Bronchial epithelial cell (primary cell): ENCODE data around the gene CTSE. TPM values are rescaled to one million over a fixed set of nuclear protein-coding genes. Genes with fewer than 3 reads are reported as not detected.

Experiments
- DNase-seq: peaks from one replicate; pipeline ENCODE4 v3.0.0-alpha.2; 2010; ENCODE audit warnings: low read depth
- FAIRE-seq: peaks from 2 replicates; lab custom pipeline; 2011; peaks lifted over from hg19 to GRCh38; lab: Jason Lieb, UNC
- H3K27me3 ChIP-seq: 2 replicates; pipeline ENCODE4 v1.5.1; 2011; ENCODE audit warnings: low read length; ENCODE audit not compliant: control insufficient read depth, insufficient read depth
- H3K36me3 ChIP-seq: 2 replicates; pipeline ENCODE4 v1.5.1; 2011; ENCODE audit warnings: low read length; ENCODE audit not compliant: control insufficient read depth, insufficient read depth
- H3K4me3 ChIP-seq: 2 replicates; pipeline ENCODE4 v1.5.1; 2011; ENCODE audit warnings: mild to moderate bottlenecking, low read depth, low read length, control low read depth
- CTCF ChIP-seq: IDR thresholded peaks from 2 replicates; pipeline ENCODE4 v1.5.1; 2011; ENCODE audit warnings: mild to moderate bottlenecking, moderate library complexity, low read length, control low read depth, inconsistent platforms; ENCODE audit not compliant: insufficient read depth, severe bottlenecking
- total RNA-seq: library from RNA; depleted of rRNA; stranded (reverse); fragments of >200 nt; gene quantifications from 2 replicates; pipeline ENCODE4 v1.2.1, GENCODE V29; 2014

Gene CTSE
- total RNA-seq, 1 donor from 2014 or later, result not detected

GRCh38 chr1:205978676-205979075 is 45.0 kb downstream of the CTSE start:
- no peak for TF ChIP-seq CTCF
- Histone ChIP-seq H3K36me3 (peaks cover 10% of the 10 kb centered on the region), H3K4me3 (no peak overlapping the region), H3K27me3 (no peaks in the 10 kb centered on the region)
- no peak for DNase-seq
- FAIRE-seq, result no peak

- FAIRE-seq (no peak), DNase-seq (peak; percentile 68)
Observed at GRCh38 chr1:205977402-205978014, 46.2 kb downstream of the CTSE start.

GRCh38 chr1:205976708-205977401 is 46.8 kb downstream of the CTSE start:
- Histone ChIP-seq H3K4me3 (no peak overlapping the region), H3K36me3 (peaks cover 2% of the 10 kb centered on the region), H3K27me3 (no peaks in the 10 kb centered on the region)
- DNase-seq, result peak; percentile 67
- FAIRE-seq, result no peak
- no peak for TF ChIP-seq CTCF

More at GRCh38 chr1:205977402-205978014, 46.2 kb downstream of the CTSE start:
- TF ChIP-seq CTCF, result peak; percentile 97
- H3K27me3 ChIP-seq, result no peaks in the 10 kb centered on the region
- peaks cover 6% of the 10 kb centered on the region for H3K36me3 ChIP-seq
- H3K4me3 ChIP-seq, result no peak overlapping the region

GRCh38 chr1:205976036-205976435 is 47.7 kb downstream of the CTSE start:
- H3K4me3 ChIP-seq, result no peak overlapping the region
- FAIRE-seq (no peak), DNase-seq (peak; percentile 6)
- peaks cover 2% of the 10 kb centered on the region for H3K36me3 ChIP-seq
- no peak for TF ChIP-seq CTCF
- no peaks in the 10 kb centered on the region for H3K27me3 ChIP-seq

- no peak for TF ChIP-seq CTCF
- FAIRE-seq, result no peak
- H3K27me3 ChIP-seq, result no peaks in the 10 kb centered on the region
Observed at GRCh38 chr1:205975387-205975998, 48.2 kb downstream of the CTSE start.

More at GRCh38 chr1:205975387-205975998, 48.2 kb downstream of the CTSE start:
- peaks cover 1% of the 10 kb centered on the region for H3K36me3 ChIP-seq
- peak; percentile 5 for DNase-seq
- H3K4me3 ChIP-seq, result no peak overlapping the region
